ENCODE results near the gene TIMM13.
A peak's percentile ranks its signal among the peaks of the same experiment; 100 is the strongest.

Gene TIMM13

DNA sequence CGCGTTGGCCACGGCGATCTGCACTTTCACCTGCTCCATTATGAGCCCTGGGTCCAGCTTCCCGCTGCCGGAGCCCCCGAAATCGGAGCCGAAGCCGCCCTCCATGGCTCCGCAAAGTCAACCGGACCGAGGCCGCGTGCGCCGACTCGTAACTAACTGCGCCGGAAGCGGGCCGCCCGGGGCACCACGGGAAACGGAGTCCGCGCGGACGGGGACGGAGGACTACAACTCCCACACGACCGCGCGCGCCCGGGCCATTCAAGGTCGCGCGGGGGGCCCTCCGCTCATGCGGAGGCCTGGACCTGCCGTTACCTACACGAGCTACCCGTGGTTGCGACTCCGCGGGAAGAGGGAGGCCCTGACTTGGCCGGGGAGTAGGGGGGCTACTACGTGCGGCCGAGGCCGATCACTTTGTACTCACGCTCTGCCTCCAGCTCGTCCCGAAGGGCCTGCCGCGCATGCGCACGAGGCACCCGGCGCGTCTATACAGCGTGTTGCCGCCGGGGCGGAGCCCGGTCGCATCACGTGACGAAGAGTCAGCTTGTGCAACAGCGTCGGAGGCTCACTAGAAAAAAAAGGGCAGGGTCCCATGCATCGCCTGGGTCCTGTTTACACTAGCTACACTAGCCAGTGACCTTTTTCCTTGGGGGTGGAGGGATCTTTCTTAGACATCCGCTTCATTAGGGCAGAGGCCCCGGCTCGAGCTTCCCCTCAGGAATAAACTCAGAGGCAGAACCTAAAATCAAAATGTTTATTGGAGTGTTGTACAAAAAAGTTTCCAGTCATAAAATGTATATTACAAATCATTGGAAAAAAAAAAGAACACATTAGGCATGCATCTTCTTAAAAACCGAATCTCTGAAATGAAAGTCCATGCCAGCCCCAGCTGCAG, at the start of gene TIMM13:
TIMM13 (minus strand) TSS at position 158 of the 892 bp plus-strand sequence; CDS start at position 105, 53 bp downstream.
- DNase-seq (ENCODE audit: extremely low spot score), result peak; percentile 95
- ChIA-PET POLR2A (interaction anchor here (0.5 to 3.6 kb wide), 13 partner anchors 9 to 183 kb away, joined by 3 to 22 read pairs (median 3); partner anchors contain the start of genes GADD45B, LMNB2, LSM7 and SPPL2B), CTCF (interaction anchor here (0.6 to 1.9 kb wide), 4 partner anchors 21 to 184 kb away, joined by 3 to 12 read pairs (median 4); no protein-coding TSS in a partner anchor)
- TF ChIP-seq ELF4 (IDR thresholded peaks at IDR 0.05) (peak; percentile 56; the same call in 1 of the 2 replicates), ZNF384 (IDR thresholded peaks at IDR 0.05) (peak; percentile 88), FOXK2 (IDR thresholded peaks at IDR 0.05) (peak; percentile 68; the same call in 1 of the 2 replicates)
- TF ChIP-seq, protein P1, sequence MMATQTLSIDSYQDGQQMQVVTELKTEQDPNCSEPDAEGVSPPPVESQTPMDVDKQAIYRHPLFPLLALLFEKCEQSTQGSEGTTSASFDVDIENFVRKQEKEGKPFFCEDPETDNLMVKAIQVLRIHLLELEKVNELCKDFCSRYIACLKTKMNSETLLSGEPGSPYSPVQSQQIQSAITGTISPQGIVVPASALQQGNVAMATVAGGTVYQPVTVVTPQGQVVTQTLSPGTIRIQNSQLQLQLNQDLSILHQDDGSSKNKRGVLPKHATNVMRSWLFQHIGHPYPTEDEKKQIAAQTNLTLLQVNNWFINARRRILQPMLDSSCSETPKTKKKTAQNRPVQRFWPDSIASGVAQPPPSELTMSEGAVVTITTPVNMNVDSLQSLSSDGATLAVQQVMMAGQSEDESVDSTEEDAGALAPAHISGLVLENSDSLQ (IDR thresholded peaks at IDR 0.05), result no peak

DNA sequence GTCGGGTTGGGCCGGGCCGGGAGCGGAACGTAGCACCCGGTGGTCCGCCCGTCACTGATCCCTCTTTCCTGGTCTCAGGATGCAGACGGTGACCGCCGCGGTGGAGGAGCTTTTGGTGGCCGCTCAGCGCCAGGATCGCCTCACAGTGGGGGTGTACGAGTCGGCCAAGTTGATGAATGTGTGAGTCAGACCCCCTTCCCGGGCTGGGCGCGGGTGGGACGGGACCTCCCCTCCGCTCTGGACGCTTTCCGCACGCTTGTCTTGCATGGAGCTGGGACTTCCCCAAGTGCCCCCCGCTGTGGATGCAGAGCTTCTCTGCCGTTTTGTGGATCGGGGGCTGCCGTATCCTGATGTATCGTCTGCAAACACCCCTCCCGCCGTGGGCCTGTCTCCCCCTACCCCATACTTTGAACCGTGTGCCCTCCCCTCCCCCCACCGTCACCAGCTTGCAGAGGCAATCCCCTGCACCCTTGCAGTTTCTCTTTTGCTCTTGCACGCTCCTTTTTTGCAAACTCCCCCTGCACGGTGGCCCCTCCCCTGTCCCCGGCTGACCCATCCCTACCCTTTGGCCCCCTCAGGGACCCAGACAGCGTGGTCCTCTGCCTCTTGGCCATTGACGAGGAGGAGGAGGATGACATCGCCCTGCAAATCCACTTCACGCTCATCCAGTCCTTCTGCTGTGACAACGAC, 49.2 kb upstream of the TIMM13 start:
- POLR2A ChIA-PET, result interaction anchor here (0.9 to 6.2 kb wide), 47 partner anchors 8 to 598 kb away, joined by 3 to 151 read pairs (median 9); partner anchors contain the start of genes LMNB2, LSM7, SPPL2B and TIMM13
- CTCF ChIA-PET, result interaction anchor here (0.6 to 3.1 kb wide), 6 partner anchors 20 to 134 kb away, joined by 3 to 15 read pairs (median 4); no protein-coding TSS in a partner anchor
- DNase-seq (ENCODE audit: extremely low spot score), result peak; percentile 38
- TF ChIP-seq ELF4 (IDR thresholded peaks at IDR 0.05), result no peak
- no peak for TF ChIP-seq HDGF (IDR thresholded peaks at IDR 0.05; ENCODE audit: borderline replicate concordance)
- no peak for TF ChIP-seq TARDBP (IDR thresholded peaks at IDR 0.05)
- TF ChIP-seq NFRKB (IDR thresholded peaks at IDR 0.05), result no peak
- TF ChIP-seq SP1 (IDR thresholded peaks at IDR 0.05), result no peak
- TF ChIP-seq CTBP1 (IDR thresholded peaks at IDR 0.05; ENCODE audit: borderline replicate concordance), result no peak
- no peak for TF ChIP-seq FOXK2 (IDR thresholded peaks at IDR 0.05)
- no peak for TF ChIP-seq SUZ12 (IDR thresholded peaks at IDR 0.05)
- TF ChIP-seq, protein P1 (IDR thresholded peaks at IDR 0.05), result no peak
- TF ChIP-seq ZNF384 (IDR thresholded peaks at IDR 0.05), result no peak
- TF ChIP-seq FOXA1 (IDR thresholded peaks at IDR 0.05), result no peak

DNA sequence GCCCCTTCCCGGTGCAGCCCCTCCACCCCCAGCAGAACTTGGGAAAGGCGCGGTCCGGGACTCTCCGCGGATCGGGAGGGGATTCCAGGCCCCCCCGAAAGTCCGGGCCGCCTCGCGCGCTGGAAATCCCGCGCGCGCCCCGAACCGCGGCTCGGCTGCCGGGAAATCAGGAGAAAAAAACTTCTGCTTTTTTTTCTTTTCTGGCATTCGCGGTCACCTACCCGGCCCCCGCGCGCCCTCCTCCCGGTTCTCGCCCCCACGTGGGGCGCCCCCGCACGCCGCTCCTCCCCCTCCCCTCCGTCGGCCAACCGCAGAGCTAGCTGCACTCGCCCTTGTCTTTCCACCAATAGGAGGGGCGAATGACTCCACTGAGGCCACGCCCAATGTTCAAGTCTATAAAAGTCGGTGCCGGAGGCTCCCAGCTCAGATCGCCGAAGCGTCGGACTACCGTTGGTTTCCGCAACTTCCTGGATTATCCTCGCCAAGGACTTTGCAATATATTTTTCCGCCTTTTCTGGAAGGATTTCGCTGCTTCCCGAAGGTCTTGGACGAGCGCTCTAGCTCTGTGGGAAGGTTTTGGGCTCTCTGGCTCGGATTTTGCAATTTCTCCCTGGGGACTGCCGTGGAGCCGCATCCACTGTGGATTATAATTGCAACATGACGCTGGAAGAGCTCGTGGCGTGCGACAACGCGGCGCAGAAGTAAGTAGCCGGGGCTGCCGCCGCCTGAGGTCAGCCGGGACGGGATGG, 48.5 kb upstream of the TIMM13 start, which contains the start of gene GADD45B:
GADD45B (plus strand) TSS at position 426 of the 749 bp plus-strand sequence; CDS start at position 658, 232 bp downstream.
- DNase-seq (ENCODE audit: extremely low spot score), result peak; percentile 99
- CTCF ChIA-PET, result interaction anchor here (0.6 to 3.1 kb wide), 8 partner anchors 21 to 135 kb away, joined by 3 to 15 read pairs (median 4); no protein-coding TSS in a partner anchor
- POLR2A ChIA-PET, result interaction anchor here (0.6 to 6.2 kb wide), 59 partner anchors 8 to 599 kb away, joined by 3 to 151 read pairs (median 8); partner anchors contain the start of genes LMNB2, LSM7, SPPL2B and THOP1
- TF ChIP-seq FOXM1 (IDR thresholded peaks at IDR 0.05; ENCODE audit: borderline replicate concordance) (0 out of 2 replicates have a peak, but pooled peaks have one; percentile 43), ZNF384 (IDR thresholded peaks at IDR 0.05) (peak; percentile 86), ARNT (IDR thresholded peaks at IDR 0.05) (no peak), ELF4 (IDR thresholded peaks at IDR 0.05) (peak; percentile 98)

DNA sequence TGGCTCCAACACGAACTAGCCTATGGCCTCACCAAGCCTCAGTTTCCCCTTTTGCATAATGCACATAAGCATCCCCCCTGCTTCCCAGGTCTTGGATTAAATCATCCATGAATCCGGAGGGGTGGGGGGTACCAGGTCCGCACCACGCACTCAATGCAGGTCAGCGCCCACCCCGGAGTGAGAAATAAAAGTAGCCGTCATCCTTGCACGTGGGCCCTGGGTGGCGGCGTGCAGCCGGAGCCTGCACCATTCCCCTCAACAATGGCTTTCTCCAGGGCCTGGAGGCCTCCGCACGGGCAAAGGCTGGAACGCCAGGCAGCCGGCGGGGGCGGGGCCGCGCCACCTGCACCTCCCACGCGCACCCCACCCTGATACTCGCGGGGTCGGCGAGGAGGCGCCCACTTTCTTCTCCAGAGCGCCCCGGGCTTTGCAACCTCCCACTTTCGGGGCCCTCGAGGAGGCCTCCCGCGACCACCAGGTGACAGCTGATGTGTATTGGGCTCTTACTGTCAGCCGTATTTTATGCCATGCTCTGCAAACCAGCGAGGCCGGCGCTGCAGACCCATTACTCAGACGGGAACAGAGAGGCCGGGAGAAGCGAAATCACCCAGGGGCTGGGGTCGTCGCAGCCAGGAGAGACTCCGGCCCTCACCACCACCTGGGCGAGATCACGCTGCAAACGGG, 47.8 kb upstream of the TIMM13 start:
- DNase-seq (ENCODE audit: extremely low spot score), result peak; percentile 43
- no peak for TF ChIP-seq TARDBP (IDR thresholded peaks at IDR 0.05)
- TF ChIP-seq ZNF384 (IDR thresholded peaks at IDR 0.05), result no peak
- TF ChIP-seq, protein P1 (IDR thresholded peaks at IDR 0.05), result peak; percentile 89
- TF ChIP-seq ARNT (IDR thresholded peaks at IDR 0.05), result no peak
- no peak for TF ChIP-seq FOXK2 (IDR thresholded peaks at IDR 0.05)
- no peak for TF ChIP-seq FOXA1 (IDR thresholded peaks at IDR 0.05)
- no peak for TF ChIP-seq CTBP1 (IDR thresholded peaks at IDR 0.05; ENCODE audit: borderline replicate concordance)
- TF ChIP-seq BHLHE40 (IDR thresholded peaks at IDR 0.05; ENCODE audit: borderline replicate concordance), result no peak
- no peak for TF ChIP-seq NFRKB (IDR thresholded peaks at IDR 0.05)
- TF ChIP-seq L3MBTL2 (conservative IDR thresholded peaks at IDR 0.05), result peak; percentile 67; the same call in 1 of the 2 replicates
- ChIA-PET POLR2A (interaction anchor here (0.6 to 6.2 kb wide), 55 partner anchors 9 to 600 kb away, joined by 3 to 151 read pairs (median 9); partner anchors contain the start of genes LMNB2, LSM7, SPPL2B and THOP1), CTCF (interaction anchor here (0.6 to 3.1 kb wide), 5 partner anchors 97 to 136 kb away, joined by 3 to 15 read pairs (median 5); no protein-coding TSS in a partner anchor)

Measured in HEK293T (cell line).